HG03432 (cell line): ENCODE results near the gene HIVEP3.

Experiments
- ATAC-seq: cut with Tn5 transposase; IDR thresholded peaks from one replicate; pipeline ENCODE4 v1.9.1; 2021; ENCODE audit warnings: mild to moderate bottlenecking, moderate library complexity; ENCODE audit not compliant: unreplicated experiment

The HIVEP3 gene

GRCh38 chr1:41851589-41851988, 67.1 kb downstream of the HIVEP3 start:
- ATAC-seq, result no peak

DNA sequence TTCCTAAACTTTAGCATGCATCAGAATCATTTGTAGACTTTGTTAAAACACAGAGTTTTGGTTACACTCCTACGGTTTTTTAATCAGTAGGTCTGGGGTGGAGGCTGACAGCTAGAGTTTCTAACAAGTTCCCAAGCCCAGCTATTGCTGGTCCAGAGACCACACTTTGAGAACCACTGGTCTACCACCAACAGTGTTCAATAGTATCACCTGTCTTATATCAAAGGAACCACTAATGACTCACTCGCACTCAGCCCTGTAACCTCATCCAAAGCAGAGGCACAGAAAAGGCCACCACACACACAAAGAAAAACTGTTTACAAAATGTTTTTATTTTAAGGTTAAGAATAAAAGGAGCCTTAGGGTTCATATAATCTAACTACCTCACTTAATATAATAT, 68.7 kb downstream of the HIVEP3 start:
- no peak for ATAC-seq

DNA sequence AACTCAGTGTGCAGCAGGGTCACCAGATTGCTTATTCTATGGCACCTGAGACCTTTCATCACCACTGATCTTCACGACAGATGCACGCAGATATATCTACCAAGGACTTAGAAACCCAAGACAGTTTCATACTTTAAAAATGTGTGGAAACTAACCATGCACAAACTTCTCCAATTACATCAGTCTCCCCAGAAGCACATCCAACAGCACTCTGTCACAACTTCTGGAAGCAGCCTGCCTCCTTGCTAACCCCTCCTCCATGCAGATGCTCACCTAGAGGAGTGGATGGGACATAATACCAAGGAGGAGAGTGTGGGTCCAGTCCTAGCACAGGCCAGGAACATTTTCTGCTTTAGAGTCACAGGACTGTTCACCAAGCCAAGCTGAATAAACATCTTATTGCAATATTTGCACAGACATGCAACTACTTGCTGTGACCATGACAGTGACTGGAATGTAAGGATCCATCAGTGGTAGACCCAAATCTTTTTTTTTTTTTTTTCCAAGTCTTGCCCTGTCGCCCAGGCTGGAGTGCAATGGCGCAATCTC, 69.4 kb downstream of the HIVEP3 start:
- no peak for ATAC-seq

DNA sequence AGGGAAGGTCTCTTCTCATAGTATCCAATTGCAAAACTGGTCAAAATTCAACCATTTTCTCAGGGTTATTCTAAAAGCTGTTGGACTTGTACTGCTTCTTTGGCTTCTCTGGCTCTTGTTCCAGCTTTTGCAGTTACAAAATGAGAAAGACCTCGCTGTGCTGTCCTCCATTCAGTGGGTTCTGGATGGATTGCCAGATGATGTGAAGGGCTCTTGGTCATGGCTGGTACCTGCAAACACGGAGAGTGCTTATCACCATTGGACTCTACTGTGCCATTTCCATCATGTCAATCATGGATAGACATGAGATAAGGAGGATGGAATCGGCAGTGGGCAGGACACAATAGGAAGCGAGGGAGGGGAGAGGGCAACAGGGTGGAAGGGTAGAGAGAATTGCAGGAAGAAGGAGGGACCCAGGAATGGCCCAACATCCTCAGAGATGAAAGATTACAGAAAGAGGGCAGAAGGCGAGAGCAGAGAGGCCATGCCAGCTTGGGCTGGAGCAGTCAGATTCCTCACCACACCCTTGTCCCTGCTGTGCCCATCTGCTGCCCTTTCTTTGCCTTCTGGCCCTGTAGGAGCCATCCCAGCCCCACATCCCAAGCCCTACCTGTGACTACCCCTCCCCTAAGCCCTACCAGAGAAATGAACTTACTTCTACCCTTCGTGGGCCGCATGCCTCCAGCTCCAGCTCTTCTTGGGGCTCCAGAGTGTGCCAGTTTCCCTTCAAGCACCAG, 70.3 kb downstream of the HIVEP3 start:
- ATAC-seq, result no peak

DNA sequence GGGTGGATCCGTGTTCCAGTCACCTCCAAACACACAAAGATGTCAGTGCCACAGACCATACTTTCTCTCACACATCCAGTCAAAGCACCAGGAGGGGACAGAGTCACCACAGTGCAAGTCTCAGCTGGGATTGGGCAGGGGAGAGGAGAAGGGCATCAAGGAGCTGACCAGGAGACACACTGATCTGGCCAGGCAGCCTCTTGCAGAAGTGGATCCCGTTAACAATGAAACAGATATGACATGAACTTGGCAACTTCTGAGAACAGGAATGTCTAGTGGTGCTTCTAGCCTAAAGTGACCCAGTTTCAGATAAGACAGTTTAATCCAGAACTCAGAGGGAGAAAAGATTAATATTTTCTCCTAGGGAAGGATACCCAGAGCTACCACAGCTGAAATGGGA, 71.0 kb downstream of the HIVEP3 start:
- ATAC-seq, result no peak

DNA sequence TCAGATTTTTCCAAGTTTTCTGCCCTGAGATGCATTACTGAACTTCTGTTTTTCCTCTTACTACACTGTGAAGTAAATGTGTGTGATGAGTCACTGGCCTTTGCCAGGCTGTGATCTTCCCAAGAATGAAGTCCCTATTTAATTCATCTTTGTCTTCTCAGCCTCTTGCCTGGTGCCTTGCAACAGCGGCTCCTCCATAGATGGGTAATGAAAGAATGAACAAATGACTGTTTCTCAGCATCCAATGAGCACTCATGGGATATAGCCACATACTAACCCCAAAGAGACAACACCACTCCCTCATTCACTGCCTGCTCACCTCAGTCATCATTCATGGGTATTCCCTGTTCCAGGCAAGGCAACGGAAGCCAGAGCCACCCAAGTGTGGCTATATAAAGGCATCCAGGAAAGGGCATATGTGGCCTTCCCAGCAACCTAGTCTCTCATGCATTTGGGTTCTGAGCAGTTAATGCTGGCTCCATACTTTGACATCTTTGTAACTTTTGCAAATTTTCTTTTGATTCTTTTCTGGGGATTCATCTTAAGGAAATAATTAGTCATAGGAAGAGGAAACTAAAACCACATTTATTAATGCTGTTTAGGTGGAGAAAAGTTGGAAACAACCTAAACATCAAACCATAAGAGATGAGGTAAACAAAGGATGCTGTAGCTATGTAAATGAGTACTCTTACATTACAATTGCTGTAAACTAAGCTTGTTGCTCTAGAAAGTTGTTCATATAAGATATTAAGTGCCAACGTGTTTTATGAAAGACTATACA, 71.9 kb downstream of the HIVEP3 start:
- no peak for ATAC-seq

DNA sequence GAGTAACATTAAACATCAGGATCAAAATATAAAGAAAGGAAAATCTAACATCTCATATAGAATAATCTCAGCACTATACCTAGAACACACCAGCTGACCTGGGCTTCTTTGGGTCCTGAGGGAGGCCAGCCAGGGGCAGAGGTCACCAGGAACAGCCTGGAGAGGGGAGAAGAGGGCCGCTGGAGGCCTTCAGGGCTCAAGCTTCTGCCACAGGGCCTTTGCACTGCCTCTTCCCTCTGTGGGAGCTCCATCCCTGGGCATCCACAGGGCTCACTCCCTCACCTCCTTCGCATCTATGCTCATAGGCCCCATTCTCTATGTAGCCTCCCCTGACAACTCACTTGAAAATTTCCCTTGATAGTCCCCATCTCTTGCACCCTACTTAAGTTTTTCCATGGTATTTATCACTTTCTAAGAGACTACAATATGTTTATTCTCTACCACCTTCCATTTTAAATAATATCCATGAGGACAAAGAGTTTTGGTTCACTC, 73.9 kb downstream of the HIVEP3 start:
- ATAC-seq, result no peak

GRCh38 chr1:41844255-41844654, 74.5 kb downstream of the HIVEP3 start:
- ATAC-seq, result no peak

DNA sequence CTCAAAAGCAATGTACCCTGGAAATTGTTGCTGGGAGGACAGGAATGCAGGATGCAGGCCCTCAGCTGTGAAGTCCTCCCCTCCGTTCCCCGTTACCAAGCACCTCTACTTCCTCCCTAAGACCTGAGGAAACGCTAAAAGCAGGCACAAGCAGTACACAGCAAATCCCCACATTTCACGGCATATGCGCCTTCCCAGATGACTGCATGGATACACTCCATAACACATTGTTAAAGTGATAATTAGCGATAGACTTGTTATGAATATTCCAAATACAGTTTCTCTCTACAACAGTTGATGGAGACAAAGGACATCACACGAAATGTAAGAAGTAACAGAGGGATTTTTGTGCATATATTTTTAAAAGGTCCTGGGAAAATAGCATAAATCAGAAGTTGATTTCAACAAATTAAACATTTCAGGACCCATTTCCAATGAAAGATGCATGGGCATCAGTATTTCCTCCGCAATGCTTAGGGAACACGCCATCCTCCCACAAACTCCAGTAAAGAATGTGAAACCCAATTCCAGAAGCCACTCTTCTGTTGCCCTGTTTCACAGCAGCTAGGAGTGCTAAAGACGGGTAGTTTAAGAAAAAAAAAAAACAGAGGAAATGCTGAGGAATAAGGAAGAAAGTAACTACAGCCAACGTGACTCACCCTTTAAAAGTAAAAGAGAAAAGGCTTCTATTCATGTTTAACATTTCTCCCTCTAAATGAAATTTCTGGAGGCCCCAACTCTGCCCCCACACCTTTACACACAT, 75.5 kb downstream of the HIVEP3 start:
- ATAC-seq, result no peak

DNA sequence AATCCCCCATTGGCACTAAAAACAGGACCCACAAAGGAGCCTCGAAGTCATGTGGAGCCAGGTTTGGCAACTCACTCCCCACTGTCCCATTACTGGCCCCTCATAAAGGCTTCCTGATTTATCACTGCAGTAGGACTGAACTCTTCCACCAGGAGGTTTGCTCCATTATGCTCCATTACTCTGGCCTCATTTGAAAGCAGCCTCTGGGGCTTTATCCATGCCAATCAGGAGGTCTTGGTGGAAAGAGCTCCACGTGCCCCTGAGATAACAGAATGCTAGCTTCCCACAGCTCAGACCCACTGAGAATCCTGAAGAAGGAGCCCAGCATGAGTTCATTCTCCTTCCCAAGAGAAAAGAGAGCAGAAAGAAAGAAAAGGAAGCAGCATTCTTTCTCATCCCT, 76.4 kb downstream of the HIVEP3 start:
- ATAC-seq, result no peak

DNA sequence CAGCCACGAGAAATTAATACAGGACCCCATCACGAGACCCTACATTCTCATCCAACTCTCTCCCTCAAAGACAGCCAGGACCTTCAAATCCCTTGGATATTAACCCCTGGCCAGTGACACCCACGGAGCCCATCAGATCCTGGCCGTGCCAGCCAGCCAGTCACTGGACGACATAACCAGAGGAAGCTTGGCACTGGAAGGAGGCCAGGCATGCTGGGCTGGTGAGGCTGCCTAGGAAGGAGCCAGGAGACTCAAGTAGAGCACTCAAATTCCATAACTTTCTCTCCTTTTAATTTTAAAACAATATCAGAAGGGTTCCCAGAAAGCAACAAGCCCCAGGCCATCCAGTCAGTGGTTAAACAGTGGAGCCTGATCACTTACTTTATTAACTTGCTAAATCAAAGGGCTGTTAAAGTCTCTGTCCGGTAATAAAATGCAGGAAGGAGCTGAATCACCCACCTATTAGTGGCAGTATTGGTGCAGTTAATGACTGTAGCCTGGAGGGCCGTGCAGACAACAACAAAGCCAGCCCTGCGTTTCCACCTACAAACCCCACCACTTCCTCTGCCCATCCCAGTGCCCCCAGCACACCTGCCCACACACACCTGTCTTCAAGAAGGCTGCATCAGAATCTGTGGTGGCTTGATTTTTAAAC, 78.0 kb downstream of the HIVEP3 start:
- no peak for ATAC-seq

DNA sequence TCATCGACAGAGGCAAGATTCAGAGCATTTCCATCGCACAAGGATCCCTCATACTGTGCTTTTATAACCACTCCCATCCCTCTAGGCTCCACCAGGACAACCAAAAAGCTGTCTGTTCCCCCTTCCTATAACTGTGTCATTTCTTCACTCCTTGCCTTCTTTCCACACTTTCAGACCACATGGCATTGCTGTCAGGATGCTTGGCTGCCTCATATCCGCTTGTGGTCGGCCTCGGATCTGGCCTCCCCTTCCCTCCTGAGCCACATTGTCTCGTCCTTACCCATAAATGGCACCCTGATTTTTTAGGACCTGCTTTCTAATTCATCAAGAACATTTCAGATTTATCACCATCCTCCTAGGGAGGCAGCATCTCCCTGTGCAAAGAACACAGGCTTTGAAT, 80.5 kb downstream of the HIVEP3 start:
- ATAC-seq, result no peak

- no peak for ATAC-seq
These were observed 81.0 kb downstream of the HIVEP3 start for GRCh38 chr1:41837691-41838090.

GRCh38 chr1:41835485-41835884, 83.2 kb downstream of the HIVEP3 start:
- no peak for ATAC-seq

- no peak for ATAC-seq
These were observed 85.2 kb downstream of the HIVEP3 start for GRCh38 chr1:41833519-41834000.

- ATAC-seq, result no peak
These were observed 88.0 kb downstream of the HIVEP3 start for GRCh38 chr1:41830726-41831125.

DNA sequence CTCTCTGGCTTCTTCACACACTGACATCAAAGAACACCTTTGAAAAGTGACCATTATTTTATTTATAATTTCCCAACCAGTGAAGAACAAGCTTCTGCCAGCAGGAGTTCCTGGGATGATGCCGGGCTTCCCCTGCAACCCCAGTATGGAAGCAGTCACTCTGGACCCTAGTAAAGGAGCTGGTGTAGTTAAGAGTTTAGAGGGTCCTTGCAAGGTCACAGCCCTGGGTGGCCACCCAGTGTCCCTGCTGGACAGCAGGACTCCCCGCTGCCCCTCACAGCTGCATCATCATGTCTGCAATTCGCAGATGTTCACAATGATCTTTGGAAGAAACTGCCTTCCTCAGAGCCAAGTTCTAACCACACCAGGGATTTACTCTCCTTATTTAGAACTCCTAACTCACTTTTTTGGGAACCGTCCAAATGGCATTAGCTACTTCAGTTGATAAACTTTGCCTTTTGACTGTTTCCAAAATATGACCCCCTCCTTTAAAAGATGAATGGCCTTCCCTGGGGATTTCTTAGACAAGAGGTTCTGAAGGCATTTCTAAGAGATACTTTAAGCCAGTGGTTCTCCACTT, 90.6 kb downstream of the HIVEP3 start:
- no peak for ATAC-seq

DNA sequence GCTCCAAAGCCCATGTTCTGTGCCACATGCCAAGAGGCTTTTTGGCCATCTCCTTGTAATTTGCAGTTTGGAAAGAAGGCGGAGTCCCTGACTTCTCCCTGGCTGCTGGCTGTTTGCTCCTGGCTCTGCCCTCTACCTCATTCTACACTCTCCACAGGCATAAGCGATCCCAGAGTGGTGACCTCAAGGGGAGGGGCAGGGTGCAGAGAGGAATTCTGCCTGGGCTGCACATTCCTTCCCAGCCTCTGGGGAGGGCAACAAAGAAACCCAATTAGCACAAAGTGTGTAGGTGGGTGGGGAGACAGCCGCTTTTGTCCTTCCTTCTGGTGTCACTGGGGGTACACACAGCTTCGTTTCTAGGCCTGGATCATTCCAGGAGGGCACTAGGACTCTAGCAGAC, 95.3 kb downstream of the HIVEP3 start:
- ATAC-seq, result no peak

- no peak for ATAC-seq
These were observed 95.9 kb downstream of the HIVEP3 start for GRCh38 chr1:41822866-41823265.

- ATAC-seq, result no peak
These were observed 98.9 kb downstream of the HIVEP3 start for GRCh38 chr1:41819843-41820242.
